DND-41 (cell line): ENCODE results near the gene PRKCZ.

Experiments used
- CTCF ChIP-seq: IDR thresholded peaks from 2 replicates; pipeline ENCODE4 v1.5.1; 2012; ENCODE audit warnings: borderline replicate concordance, low read length, moderate library complexity, mild to moderate bottlenecking; ENCODE audit not compliant: poor library complexity, severe bottlenecking; ENCODE audit errors: extremely low read depth
- EZH2 ChIP-seq: IDR thresholded peaks from 3 replicates; pipeline ENCODE4 v1.6.1; 2012; ENCODE audit warnings: borderline replicate concordance, low read depth, mild to moderate bottlenecking, moderate library complexity, low read length, inconsistent platforms; ENCODE audit not compliant: severe bottlenecking

GRCh38 chr1:2184934-2185333, 134.7 kb downstream of the PRKCZ start:
- TF ChIP-seq CTCF (no peak), EZH2 (no peak)
